ENCODE measurements around the gene KRTAP12-1. TPM values are rescaled to one million over a fixed set of nuclear protein-coding genes. Genes with fewer than 3 reads are reported as not detected.

The KRTAP12-1 gene
- total and polyA plus RNA-seq, 9 of the 15 experiments (the other 6 are each of a cell fraction or from before 2014, with no cell fraction given), result not detected

GRCh38 chr21:44710294-44710665 lies 28.3 kb upstream of the KRTAP12-1 start (continued):
- TF ChIP-seq SMAD3 (CRISPR knock-in tag; conservative IDR thresholded peaks at IDR 0.05) (no peak), ZSCAN29 (IDR thresholded peaks at IDR 0.05) (no peak), BRD4 (IDR thresholded peaks at IDR 0.05) (no peak), TARDBP (IDR thresholded peaks at IDR 0.05) (no peak), SMARCA5 (IDR thresholded peaks at IDR 0.05) (no peak)

DNA sequence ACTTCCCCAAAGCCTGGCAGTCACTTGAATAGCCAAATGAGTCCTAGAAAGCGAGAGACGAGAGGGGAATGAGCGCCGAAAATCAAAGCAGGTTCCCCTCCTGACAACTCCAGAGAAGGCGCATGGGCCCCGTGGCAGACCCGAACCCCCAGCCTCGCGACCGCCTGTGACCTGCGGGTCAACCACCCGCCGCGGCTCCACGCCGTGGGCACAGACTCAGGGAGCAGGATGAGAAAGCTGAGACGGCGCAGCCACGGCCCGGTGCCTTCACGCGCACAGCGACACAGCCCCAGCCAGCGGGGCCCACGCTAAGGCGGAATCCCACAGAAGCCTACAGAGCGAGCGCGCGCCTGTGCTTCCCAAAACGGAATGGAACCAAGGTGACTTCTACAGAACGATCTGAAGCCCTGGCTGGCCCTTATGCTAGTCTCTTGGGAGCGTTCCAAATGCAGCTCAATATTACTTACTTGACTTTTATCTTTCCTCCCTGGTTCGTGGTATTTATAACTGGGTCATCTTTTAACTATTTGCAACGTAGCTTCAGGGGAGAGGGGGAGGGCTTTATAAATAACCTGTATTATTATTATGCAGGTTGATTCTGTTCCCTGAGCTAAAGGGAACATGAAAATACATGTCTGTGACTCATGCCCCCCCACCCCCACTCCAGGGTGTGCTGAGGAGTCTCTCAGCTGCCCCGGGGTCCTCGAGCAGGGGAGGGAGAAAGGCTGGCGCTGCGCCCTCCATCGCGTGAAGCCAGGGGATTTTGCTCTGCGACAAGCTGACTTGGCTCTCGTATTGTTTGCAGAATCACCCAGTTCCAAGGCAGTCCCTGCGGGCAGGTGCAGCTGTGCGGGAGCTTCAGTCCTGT lies 27.7 kb upstream of the KRTAP12-1 start:
- H3K9me1 ChIP-seq (ENCODE audit: control insufficient read depth, insufficient read depth, low read length), result no peaks in the 10 kb centered on the region
- no peak for DNase-seq (ENCODE audit: extremely low read depth in 1 of 4, low spot score in 3 of 4)
- H4K20me1 ChIP-seq (replicated peaks; ENCODE audit: control insufficient read depth, insufficient read depth, low read length), result peaks cover 8% of the 10 kb centered on the region; the same call in 1 of the 2 replicates
- H3K9ac ChIP-seq (ENCODE audit: insufficient read depth in 1 of 2, low read depth in 2 of 2, low read length in 2 of 2), result no peak overlapping the region
- H2AFZ ChIP-seq (ENCODE audit: low read depth, low read length), result no peak overlapping the region
- peaks cover 0 to 18% of the 10 kb centered on the region in 2 experiments; a peak in 1 of 5 replicates for H3K4me1 ChIP-seq (replicated peaks in 1 of 2; ENCODE audit: control insufficient read depth in 2 of 2, insufficient read depth in 2 of 2, low read length in 2 of 2)
- no peaks in the 10 kb centered on the region for H3K79me2 ChIP-seq (ENCODE audit: control insufficient read depth, insufficient read depth, low read length)
- intact Hi-C loops (cut with micrococcal nuclease), result no loop called here
- FAIRE-seq, result no peak
- H3K4me2 ChIP-seq (ENCODE audit: insufficient read depth, low read length), result no peak overlapping the region
- H3K27me3 ChIP-seq (ENCODE audit: control insufficient read depth in 2 of 2, insufficient read depth in 2 of 2, low read length in 2 of 2), result peaks cover 47 to 68% of the 10 kb centered on the region in 2 experiments; a peak in 4 of 5 replicates
- no TSS peak for BruUV-seq (replicated peaks)
- no peaks in the 10 kb centered on the region for H3K36me3 ChIP-seq (ENCODE audit: control insufficient read depth, insufficient read depth, low read length)
- no peaks in the 10 kb centered on the region for H3K9me3 ChIP-seq (replicated peaks; ENCODE audit: control insufficient read depth, insufficient read depth, low read depth, low read length)
- no peak overlapping the region for H3K4me3 ChIP-seq
- ChIA-PET POLR2A (interaction anchor here (0.6 to 2.0 kb wide), 3 partner anchors 10 to 1085 kb away, joined by 3 to 8 read pairs (median 3); no protein-coding TSS in a partner anchor), CTCF (ENCODE audit: low intra/inter-chr PET ratio) (no interaction called here)
- no peak for ATAC-seq
- 13% methylated on average over 43 of the region's 45 CpGs for WGBS (ENCODE audit: insufficient coverage, low coverage, missing lambda C conversion rate)
- in situ Hi-C loops (cut with MboI), result no loop called here
- no peak overlapping the region for H3K27ac ChIP-seq (ENCODE audit: extremely low read depth, low read depth, low read length)
- no peak for TF ChIP-seq GABPB2 (CRISPR knock-in tag; conservative IDR thresholded peaks at IDR 0.05)
- no peak for TF ChIP-seq SP2 (IDR thresholded peaks at IDR 0.05; ENCODE audit: extremely low read depth, low read depth, low read length, poor library complexity, severe bottlenecking)
- TF ChIP-seq SMAD1 (IDR thresholded peaks at IDR 0.05; ENCODE audit: low read depth, low read length, partially characterized antibody), result no peak
- TF ChIP-seq ATF7 (IDR thresholded peaks at IDR 0.05), result no peak
- no peak for TF ChIP-seq MTA1 (IDR thresholded peaks at IDR 0.05; ENCODE audit: borderline replicate concordance)
- TF ChIP-seq ARID4B (CRISPR knock-in tag; IDR thresholded peaks at IDR 0.05), result no peak
- no peak for TF ChIP-seq FUS (optimal IDR thresholded peaks at IDR 0.05; ENCODE audit: low read depth, low read length)
- TF ChIP-seq YBX1 (IDR thresholded peaks at IDR 0.05), result no peak
- no peak for TF ChIP-seq ZBTB26 (CRISPR knock-in tag; IDR thresholded peaks at IDR 0.05)
- no peak for TF ChIP-seq HDGF (IDR thresholded peaks at IDR 0.05)
- TF ChIP-seq ZNF133 (CRISPR knock-in tag; IDR thresholded peaks at IDR 0.05), result no peak
- no peak for TF ChIP-seq ZNF699 (CRISPR knock-in tag; IDR thresholded peaks at IDR 0.05; ENCODE audit: insufficient replicate concordance)
- TF ChIP-seq KAT8 (IDR thresholded peaks at IDR 0.05; ENCODE audit: low read depth), result no peak
- no peak for TF ChIP-seq ZFP1 (CRISPR knock-in tag; IDR thresholded peaks at IDR 0.05)
